D721Med (cell line): Measurements from ENCODE around the gene FAR2.

Experiments
- DNase-seq: peaks from one replicate; pipeline ENCODE4 v3.0.0; 2011; ENCODE audit warnings: low spot score; ENCODE audit not compliant: insufficient read length
- FAIRE-seq: peaks from 2 replicates; lab custom pipeline; 2011; peaks lifted over from hg19 to GRCh38; lab: Jason Lieb, UNC
- TF ChIP-seq, protein P1 (sequence below): IDR thresholded peaks from 2 replicates; pipeline ENCODE4 v1.5.1; 2012; ENCODE audit warnings: mild to moderate bottlenecking, control low read depth; ENCODE audit not compliant: insufficient read depth; ENCODE audit errors: missing control alignments

FAR2 gene

DNA sequence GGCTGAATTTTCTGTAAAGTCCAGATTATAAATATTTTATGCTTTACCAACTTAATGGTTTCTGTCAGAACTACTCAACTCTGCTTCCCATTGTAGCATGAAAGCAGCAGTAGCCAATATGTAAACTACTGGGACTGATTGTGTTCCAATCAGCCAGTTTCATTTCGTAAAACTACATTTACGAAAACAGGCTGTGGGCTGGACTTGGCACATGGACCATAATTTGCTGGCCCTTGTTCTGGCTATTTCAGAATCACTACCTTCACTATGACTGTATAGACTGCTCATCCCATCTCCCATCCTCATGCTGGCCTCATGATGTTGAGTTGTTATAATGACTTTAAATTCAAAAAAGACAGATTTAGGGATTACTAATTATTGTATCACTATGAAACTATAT, 38.7 kb downstream of the FAR2 start:
- FAIRE-seq (no peak), DNase-seq (no peak)
- TF ChIP-seq, protein P1, sequence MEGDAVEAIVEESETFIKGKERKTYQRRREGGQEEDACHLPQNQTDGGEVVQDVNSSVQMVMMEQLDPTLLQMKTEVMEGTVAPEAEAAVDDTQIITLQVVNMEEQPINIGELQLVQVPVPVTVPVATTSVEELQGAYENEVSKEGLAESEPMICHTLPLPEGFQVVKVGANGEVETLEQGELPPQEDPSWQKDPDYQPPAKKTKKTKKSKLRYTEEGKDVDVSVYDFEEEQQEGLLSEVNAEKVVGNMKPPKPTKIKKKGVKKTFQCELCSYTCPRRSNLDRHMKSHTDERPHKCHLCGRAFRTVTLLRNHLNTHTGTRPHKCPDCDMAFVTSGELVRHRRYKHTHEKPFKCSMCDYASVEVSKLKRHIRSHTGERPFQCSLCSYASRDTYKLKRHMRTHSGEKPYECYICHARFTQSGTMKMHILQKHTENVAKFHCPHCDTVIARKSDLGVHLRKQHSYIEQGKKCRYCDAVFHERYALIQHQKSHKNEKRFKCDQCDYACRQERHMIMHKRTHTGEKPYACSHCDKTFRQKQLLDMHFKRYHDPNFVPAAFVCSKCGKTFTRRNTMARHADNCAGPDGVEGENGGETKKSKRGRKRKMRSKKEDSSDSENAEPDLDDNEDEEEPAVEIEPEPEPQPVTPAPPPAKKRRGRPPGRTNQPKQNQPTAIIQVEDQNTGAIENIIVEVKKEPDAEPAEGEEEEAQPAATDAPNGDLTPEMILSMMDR, result no peak

DNA sequence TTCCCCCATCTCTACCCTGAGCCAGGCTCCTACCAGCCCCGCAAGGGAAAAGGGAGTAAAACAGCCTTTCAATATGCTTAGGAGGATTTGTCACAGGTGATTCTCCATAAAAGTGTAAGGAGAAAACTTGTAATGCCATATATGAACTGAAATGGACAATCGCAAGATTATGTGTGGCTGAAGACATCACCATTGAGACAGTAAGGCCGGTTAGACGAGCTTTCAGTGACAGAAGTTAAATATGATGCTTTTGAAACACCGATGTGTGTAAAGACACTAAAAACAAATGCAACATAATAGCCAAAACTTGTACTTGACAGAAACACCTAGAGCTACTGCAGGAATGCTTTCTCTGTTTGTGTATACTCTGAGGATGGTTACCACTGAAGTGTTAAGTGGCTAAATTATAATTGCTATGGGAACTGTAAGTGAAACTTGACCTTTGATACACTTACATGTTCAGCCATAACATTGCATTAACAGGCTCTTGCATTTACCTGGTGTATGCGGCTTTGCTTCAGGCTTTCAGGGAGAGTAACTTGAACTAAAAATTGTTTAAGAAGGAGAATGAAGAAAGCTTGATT, 42.3 kb downstream of the FAR2 start:
- no peak for FAIRE-seq
- TF ChIP-seq, protein P1, result no peak
- no peak for DNase-seq

DNA sequence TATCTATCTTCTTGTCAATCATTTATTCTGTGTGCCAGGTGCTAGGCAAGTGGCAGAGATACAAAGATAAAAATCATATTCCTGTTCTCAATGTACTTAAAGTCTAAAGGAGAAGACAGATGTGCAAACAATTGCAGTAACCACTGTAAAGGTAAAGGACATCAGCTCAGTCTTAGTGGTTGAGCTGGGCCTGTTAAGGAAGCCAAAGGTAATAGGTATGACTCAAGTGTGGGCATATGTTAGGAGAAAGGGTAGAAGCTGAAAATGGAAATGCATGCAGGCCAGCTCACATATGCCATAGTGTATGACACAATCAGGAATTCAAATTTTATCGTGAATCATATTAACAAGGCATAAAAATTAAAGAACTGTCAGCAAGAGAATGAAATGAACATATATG, 49.8 kb downstream of the FAR2 start:
- no peak for FAIRE-seq
- no peak for DNase-seq
- TF ChIP-seq, protein P1, result no peak

DNA sequence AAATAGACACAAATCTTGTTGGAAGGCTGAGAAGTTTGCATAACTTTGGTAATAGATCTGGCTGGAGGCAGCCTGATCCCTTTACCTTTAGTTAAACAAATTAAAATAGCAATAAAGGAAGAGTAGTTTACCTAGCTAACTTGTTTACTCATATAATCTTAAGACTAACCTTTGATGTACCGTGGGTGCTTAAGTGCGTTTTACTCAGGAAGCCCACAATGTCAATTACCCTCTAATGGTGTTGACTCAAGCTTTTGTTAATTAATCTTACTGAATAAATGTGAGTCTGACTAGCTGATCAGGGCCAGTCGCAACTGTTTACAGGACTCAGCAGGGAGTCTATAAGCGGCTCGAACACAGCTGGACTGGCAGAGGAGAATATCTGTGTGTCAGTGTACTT, 51.5 kb downstream of the FAR2 start:
- DNase-seq (no peak), FAIRE-seq (no peak)
- TF ChIP-seq, protein P1, result no peak

DNA sequence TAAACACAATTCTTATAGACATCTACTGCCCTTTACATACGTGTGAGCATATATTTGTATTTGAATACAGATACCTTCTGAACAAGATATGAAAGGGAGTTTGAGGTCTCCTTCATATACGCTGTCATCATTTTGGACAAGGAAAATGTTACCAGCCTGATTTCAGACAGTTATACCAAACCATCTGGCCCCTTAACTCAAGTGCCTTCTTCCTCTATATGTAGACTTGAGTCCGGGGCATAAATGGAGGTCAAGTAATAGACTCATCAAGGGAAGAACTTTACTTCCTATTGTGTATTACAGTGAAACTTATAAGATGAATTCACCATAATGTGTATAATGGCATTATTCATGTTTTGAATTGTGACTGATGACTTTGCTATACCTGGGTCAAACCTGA, 52.2 kb downstream of the FAR2 start:
- TF ChIP-seq, protein P1, result no peak
- no peak for FAIRE-seq
- no peak for DNase-seq

DNA sequence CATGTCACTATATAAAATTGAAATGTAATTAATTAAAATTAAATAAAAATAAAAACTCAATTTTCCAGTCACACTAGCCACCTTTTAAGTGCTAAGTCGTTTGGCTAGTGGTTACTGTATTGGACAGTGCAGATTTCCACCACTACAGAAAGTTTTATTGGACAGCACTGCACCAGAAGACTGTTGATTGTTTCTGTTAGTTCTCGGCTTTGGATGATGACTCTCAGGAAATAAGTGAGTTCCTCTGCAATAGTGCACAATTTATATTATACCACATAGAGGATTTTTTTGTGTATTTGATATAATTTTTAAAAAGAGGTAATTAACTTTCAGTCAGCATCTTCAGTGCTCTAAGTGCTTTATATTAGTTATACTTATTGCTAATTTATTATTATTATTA, 52.7 kb downstream of the FAR2 start:
- TF ChIP-seq, protein P1, result no peak
- FAIRE-seq, result no peak
- no peak for DNase-seq

DNA sequence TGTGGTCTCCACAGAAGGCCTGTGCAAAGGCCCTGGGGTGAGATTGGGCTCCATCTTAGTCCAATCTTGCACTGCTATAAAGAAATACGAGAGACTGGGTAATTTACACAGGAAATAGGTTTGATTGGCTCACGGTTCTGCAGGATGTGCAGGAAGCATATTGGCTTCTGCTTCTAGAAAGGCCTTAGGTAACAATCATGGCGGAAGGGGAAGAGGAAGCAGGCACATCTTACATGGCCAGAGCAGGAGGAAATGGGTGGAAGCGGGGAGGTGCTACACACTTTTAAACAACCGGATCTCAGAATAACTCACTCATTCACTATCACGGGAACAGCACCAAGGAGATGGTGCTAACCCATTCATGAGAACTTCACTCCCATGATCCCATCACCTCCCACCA, 55.4 kb downstream of the FAR2 start:
- TF ChIP-seq, protein P1, result no peak
- no peak for DNase-seq
- no peak for FAIRE-seq
